GM19239 (cell line): ENCODE results near the gene ITSN2.
"Not testable (repeated sequence)": the region's sequence is repeated elsewhere in the genome, so short reads cannot be mapped to it uniquely, and the experiment has no call there.

Experiments
- DNase-seq: peaks from one replicate; pipeline ENCODE4 v3.0.0; 2011; ENCODE audit warnings: low spot score; ENCODE audit not compliant: insufficient read length
- FAIRE-seq: peaks from 2 replicates; lab custom pipeline; 2011; peaks lifted over from hg19 to GRCh38; lab: Jason Lieb, UNC

The ITSN2 gene

DNA sequence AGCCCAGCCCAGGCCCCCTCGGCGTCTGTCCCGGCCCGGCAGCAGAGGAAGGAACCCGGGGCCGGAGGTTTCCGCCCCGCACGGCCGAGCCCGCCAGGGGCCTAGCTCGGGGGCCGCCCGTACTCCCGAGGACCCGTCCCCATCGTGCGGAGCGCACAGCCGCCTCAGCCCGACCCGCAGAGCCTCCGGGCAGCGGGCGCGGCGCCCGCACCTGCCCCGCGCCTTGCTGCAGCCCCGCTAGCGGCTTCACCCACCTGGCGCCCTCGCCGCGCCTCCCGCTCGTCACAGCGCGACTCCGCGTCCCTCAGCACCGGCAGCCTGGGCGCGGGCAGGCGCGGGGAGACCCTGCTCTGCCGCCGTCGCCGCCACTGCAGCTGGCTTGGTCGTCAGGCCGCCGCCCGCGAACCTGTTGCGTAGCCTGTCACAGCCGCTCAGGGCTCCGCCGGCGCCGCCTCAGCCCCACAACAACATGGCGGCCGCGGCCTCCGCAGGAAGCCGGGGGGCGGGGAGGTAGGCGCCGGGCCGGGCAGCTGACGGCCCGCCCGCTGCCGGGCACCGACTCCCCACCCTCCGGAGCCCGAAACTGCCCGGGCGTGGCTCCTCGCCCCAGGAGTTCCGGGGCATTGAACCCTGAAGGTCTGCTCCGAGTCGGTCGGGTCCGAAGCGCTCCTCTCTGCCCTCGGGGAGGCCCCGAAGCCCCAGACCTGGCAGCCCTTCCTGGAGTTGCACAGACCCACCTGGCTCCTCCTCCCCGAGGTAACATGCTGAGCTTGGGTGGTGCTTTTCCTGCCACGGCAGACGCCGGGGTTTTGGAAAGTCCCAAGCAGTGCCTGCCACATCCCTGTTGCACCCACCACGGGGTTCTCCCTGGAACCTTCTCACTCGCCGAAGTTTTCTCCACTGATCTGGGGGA is at the start of gene ITSN2:
ITSN2 (minus strand) TSS at position 487 of the 913 bp plus-strand sequence. CDS start 32,454 bp downstream, outside the sequence.
- DNase-seq: peak; percentile 44
- peak; percentile 90 for FAIRE-seq

DNA sequence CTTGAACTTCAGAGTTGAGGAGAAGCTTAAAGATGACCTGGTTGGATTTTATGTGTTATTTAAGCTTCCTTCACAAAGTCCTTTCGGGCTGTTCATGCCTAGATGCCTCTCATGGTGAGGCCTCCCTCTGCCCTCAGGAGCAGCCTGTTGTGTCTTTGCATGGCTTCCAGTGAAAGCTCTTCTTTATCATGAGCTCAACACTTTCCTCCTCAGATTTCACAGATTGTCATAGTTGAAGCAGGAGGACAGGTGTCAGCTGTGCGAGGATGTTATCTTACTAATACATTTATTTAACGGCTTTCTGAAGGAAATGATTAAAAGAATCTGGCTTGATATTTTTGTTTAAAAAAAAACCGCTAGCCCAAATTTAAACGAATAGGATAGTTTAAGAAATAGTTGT is 48.8 kb upstream of the ITSN2 start:
- no peak for DNase-seq
- FAIRE-seq: no peak

DNA sequence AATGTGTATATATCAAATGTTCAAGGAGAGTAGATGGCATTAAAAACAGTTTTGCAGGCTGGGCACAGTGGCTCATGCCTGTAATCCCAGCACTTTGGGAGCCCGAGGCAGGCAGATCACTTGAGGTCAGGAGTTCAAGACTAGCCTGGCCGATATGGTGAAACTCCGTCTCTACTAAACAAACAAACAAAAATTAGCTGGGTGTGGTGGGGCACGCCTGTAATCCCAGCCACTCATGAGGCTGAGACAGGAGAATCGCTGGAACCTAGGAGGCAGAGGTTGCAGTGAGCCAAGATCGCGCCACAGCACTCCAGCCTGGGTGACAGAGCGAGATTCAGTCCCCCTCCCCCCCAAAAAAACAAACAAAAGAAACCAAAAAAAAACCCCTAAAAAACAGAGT is 48.4 kb upstream of the ITSN2 start:
- not testable (repeated sequence) for FAIRE-seq, DNase-seq

DNA sequence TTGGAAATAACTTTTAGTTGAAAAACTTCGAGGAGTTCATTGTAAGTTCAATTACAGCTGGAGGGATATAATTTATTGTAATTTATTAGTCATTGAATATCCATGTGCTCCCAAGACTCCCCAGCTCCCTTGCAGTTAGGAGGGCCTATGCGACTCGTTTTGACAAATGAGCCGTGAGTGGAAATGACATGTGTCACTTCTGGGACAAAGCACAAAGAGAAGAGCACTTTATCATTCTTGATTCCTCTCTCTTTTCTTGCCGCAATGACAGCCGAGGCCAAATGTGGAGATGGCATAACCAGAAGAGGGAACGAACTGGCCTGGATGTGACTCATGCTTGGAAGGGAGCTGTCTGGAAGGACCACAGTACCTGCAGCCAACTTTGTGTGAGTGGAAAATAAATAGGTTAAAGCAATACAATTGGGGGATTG is 44.2 kb upstream of the ITSN2 start:
- DNase-seq (no peak), FAIRE-seq (no peak)

DNA sequence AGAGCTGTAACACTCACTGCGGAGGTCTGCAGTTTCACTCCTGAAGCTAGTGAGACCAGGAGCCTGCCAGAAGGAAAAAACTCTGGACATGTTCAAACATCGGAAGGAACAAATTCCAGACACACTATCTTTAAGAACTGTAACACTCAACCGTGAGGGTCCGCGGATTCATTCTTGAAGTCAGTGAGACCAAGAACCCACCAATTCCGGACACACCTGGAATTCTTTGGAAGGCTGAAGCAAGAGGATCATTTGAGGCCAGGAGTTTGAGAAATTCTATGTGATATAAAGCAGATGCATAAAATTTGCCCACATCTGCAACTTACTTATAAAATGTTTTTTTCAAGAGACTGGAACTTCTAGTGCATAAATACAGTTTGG is 43.5 kb upstream of the ITSN2 start:
- DNase-seq (no peak), FAIRE-seq (no peak)

DNA sequence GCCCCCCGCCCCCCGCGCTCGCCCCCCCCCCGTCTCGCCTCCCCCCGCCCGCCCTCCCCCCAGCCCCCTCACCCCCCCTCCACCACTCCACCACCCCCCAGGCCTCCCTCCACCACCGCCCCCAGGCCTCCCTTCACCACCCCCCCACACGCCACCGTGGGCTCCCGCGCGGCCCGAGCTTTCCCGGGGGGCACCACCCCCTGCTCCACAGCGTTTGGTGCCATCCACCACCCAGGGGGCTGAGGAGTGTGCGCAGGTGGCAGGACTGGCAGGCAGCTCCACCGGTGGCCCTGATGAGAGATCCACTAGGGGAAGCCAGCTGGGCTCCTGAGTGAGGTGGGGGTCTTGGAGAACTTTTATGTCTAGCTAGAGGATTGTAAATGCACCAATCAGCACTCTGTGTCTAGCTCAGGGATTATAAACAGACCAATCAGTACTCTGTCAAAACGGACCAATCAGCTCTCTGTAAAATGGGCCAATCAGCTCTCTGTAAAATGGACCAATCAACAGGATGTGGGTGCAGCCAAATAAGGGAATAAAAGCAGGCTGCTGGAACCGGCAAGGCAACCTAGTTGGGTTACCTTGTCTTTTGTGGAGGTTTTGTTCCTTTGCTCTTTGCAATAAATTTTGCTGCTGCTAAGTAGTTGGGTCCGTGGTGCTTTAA is 43.0 kb upstream of the ITSN2 start:
- DNase-seq: no peak
- no peak for FAIRE-seq

DNA sequence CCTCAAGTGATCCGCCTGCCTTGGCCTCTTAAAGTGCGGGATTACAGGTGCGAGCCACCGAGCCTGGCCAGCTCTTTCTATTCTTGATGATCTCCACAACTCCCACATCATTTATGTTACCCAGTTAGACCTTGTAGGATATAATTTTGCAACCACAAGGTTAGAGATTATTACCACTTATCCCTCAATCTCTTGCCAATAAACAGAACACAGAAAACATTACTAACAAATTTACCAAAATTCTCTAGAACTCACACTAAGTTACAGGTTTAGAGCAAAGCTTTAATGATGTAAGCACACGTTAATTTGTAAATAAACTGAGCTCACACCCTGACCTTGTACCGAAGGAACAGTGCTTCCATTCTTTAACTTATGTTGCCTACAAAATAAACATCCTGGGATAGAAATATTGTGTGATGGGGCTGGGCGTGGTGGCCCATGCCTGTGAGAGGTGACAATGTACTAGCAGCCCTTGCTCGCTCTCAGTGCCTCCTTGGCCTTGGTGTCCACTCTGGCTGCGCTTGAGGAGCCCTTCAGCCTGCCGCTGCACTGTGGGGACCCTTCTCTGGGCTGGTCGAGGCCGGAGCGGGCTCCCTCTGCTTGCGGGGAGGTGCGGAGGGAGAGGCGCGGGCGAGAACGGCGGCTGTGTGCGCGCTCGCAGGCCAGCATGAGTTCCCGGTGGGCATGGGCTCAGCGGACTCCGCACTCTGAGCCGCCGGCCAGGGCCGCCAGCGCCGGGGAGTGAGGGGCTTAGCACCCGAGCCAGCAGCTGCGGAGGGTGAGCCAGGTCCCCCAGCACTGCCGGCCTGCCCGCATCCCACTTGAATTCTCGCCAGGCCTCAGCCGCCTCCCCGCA is 42.1 kb upstream of the ITSN2 start:
- FAIRE-seq: no peak
- no peak for DNase-seq

DNA sequence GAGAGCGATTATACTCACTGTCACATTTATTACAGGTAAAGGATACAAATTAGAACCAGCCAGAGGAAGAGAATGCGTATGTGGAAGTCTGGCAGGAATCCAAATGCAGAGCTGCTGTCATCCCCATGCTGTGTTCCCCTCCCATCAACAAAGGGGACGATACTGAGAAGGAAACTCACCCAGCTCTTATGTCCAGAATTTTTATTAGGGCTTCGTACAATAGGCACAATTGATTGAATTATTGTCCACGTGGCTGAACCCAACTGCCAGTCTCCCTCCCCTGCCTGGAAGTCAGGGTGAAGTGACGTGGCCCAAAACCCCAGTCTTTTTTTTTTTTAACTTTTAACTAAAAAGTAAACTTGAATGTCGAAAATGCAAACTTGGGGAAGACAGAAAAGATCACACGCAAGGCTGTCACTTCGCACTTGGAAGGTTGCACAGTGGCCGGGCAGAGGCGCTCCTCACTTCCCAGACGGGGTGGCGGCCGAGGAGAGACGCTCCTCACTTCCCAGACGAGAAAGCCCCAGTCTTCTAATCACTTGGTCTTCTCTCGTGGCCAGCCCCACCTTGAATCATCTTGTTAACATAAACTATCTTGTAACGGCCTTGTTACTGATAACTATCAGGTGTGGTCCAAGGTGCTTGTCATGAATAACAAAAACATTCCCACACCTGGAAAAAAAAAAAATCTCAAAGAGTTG is 40.0 kb upstream of the ITSN2 start:
- no peak for FAIRE-seq
- no peak for DNase-seq

DNA sequence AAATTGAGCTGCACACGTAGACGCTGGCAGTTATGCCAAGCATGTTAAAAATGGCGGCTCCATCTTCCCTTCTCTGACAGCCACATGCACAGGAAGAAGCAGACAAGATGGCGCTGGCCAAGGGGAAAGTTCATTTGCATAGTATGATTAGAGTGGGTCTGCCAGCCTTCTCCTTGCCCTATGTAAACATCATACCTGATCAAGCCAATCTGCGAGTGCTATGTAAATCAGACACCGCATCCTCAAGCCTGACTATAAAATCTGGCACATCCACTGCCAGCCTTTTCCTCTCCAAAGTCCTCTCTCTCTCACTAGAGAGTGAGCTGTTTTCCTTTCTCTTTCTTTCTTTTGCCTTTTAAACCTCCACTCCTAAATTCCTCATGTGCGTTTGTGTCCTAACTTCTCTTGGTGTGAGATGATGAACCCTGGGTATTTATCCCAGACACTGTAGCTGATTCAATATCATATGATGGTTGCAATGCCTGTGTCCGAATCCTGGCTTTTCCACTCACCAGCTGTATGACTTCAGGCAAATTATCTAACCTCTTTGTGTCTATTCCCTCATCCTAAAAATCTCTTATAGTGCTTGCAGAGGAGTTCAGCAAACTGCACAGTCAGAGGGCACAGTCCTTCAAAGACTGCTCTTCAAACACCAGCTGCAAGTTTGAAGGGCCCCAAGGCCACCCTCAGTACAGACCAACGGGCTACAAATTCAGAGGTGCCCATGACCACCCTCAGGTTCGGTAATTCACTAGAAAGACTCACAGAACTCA is 39.3 kb upstream of the ITSN2 start:
- DNase-seq (no peak), FAIRE-seq (no peak)

DNA sequence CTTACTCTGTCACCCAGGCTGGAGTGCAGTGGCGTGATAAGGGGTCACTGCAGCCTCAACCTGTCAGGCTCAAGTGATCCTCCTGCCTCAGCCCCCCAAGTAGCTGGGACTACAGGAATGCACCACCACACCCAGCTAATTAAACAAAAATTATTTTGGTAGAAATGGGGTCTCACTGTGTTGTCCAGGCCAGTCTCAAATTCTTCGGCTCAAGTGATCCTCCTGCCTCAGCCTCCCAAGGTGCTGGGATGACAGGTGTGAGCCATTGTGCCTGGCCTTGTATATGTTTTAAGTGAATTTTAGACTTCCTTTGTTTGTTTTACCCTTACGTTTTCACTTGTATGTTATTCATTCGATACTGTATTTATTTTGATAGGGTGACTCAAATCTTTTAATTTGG is 34.7 kb upstream of the ITSN2 start:
- FAIRE-seq (no peak), DNase-seq (no peak)

DNA sequence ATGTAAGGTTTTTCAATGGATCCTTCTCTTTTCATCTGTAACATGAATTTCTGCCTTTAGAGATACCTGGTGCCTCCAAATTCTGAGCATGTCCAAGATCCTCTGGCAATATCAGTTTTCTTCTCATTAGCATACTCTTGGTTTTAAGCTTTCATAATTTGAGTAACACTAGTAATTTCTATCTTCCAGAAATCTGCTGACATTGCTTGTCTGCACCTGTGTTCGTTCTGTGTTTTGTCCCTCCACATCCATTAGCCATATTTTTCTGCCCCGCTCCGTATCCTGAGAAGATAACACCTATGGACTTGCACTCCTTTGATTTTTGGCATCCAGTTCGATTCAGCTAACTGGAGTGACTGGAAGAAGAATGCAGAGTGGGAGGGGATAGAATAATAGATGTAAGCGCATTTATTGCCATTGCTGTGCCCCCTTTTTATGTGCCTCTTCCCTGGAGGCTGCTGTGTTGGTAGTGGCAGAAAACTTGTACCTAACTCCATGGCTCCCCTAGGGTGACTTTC is 32.3 kb upstream of the ITSN2 start:
- FAIRE-seq (no peak), DNase-seq (no peak)

DNA sequence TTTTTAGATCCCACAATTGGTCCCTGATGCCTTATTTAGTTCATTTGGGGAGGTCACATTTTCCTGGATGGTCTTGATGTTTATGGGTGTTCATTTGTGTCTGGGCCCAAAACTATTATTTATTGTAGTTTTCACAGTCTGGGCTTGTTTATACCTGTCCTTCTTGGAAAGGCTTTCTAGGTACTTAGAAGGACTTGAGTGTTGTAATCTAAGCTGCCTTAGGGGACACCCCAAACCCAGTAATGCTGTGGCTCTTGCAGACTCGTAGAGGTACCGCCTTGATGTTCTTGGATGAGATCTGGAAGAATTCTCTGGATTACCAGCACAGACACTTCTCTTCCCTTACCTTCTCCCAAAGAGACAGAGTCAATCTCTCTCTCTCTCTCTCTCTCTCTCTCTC is 25.0 kb upstream of the ITSN2 start:
- FAIRE-seq (no peak), DNase-seq (no peak)

DNA sequence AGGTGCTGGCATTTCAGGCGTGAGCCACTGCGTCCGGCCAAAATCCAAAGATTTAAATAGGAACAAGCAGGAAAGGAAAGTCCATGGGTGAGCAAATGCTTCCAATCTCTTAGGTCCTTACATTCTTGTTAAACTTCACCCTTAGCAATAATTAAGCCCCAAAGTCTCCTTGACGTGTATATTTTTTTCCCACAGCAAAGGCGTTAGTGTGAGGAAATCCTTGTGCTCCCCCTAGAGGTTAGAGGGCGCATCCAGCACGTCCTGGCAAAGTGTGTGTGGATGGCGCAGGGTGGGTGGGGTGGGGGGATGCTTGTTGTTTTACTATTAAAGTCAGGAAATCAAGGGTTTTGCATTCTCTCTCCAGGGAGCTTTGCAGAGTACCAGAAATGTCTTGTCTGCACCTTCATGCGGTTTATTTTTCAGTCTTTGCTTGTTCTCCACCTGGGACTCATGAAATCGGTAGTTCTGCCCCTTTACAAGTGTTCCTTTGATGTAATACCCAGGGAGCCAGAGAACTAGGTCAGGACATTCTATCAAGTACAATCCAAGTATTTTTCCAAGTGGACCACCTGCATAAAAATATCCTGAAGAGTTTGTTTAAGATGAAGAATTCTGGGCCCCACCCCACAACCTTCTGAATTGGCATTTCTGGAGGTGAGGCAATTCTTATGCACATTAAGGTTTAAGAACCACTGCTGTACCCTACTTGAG is 22.2 kb upstream of the ITSN2 start:
- DNase-seq: no peak
- FAIRE-seq: peak; percentile 91

DNA sequence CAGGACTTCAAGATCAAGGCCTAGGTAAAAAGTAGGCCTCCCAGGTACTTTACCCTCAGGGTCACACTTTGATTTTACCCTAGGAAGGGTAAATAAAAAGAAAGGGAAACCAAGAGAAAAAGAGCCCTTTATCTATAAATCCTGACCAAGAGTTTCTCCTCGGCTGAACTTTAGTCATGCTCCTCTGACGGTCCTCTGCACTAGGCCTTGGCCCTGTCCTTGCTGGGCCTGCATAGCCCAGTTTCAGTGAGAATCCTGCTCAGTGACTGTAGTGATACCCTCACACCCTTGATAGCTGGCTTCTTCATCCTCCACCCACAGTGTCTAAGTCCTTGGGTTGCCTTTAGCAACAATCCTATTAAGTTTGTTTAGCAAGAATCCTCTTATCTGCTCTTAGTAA is 20.5 kb upstream of the ITSN2 start:
- FAIRE-seq: no peak
- DNase-seq: no peak

DNA sequence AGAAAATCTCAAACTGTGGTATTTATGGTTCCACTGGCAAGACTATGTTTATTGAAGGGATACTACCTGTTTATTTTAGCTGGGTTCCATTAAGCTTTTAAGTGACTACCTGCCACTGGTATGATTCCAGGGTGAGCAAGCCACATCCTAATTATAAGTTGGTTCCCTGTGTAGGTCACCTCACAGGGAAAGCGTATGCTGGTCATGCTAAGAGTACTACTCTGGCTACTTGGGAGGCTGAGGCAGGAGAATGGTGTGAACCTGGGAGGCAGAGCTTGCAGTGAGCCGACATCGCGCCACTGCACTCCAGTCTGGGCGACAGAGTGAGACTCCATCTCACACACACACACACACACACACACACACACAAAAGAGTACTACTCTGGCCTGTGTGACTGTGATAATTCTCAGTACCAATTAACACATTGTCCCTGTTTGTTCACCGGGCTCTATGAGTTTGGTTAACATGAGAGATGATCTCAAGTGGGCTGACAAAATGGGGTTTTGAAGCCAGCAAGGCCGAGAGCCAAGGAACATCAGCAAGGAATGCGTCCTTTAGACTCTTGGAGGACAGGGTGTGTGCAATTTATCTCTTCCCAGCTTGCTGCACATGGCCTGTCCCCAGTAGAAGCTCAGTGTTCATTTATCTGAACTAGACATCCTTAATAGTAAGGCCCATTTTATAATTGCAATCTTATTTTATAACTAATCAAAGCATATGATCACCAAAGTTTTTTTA is 15.2 kb upstream of the ITSN2 start:
- FAIRE-seq: no peak
- DNase-seq: no peak

DNA sequence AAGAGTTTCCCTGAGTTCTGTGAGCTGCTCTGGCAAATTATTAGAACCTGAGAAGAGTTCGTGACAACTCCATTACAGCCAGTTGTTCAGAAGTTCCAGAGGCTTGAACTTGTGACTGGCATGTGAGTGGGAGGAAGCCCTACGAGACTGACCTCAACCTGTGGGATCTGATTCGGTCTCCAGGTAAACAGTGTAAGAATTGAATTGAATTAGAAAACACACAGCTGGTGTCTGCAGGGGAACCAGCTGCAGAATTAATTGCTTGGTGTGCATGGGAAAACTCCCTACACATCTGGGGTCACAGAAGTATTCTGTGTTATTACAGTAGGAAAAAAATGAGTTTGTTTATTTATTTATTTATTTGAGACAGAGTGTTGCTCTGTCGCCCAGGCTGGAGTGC is 14.0 kb upstream of the ITSN2 start:
- no peak for DNase-seq
- FAIRE-seq: no peak

DNA sequence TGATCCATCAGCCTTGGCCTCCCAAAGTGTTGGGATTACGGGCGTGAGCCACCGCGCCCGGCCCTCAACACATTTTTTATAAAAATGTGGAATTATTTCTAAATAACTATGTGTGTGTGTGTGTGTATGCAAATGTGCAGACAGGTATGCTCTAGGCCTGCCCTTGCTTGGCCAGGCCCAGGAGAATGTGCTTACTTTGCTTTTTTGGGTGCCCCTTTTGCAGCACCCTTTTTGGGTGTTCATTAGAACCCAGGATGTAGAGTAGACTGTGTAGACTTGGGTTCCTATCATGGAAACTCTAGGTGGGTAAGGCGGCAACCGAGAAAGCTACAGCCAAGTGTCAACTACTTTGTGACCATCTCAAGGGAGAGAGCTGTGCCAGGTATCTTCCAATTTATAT is 11.7 kb upstream of the ITSN2 start:
- no peak for DNase-seq
- FAIRE-seq: no peak

DNA sequence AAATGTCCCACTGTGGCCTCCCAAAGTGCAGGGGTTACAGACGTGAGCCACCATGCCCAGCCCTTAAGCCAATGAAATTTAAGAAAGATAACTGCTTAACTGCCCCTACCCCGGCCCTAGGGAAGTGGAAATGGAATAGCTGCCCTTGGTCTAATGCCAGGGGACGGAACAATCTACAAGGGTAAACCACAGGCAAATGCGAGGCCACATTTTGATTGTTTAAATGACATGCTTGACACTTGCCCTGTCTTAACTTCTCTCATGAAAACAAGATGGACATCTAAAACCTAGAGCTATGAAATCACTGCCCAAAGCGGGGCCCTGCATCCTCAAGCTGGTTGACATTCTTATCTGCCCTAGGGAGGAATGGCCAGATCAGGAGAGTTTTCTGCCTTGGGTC is 5.5 kb upstream of the ITSN2 start:
- DNase-seq (no peak), FAIRE-seq (peak; percentile 26)
